Natural killer cell (primary cell): ENCODE results near the gene DRD5. TPM values are rescaled to one million over a fixed set of nuclear protein-coding genes. Genes with fewer than 3 reads are reported as not detected.

Experiments used
- ATAC-seq, 3 donors: fragments of 150-1000 bp in 2 of 3; fragments of 200-7000 bp in 1 of 3; cut with Tn5 transposase; 1 replicate in 1 of 3; 2 replicates in 2 of 3; pipeline ENCODE4 v1.10.0; 2021; ENCODE audit warnings: mild to moderate bottlenecking in 2 of 3, moderate library complexity in 2 of 3
- DNase-seq, 2 donors: peaks; one replicate each; pipeline versions ENCODE4 v3.0.0 to v3.0.0-alpha.2; 2013 to 2021; ENCODE audit warnings: mixed read lengths in 1 of 2
- H3K27ac ChIP-seq: one replicate; pipeline ENCODE4 v1.5.1; 2013; ENCODE audit warnings: mild to moderate bottlenecking, low read length
- H3K27me3 ChIP-seq: one replicate; pipeline ENCODE4 v1.6.1; 2013; ENCODE audit warnings: low read length; ENCODE audit not compliant: control insufficient read depth, insufficient read depth
- H3K36me3 ChIP-seq: one replicate; pipeline ENCODE4 v1.6.1; 2013; ENCODE audit warnings: low read length; ENCODE audit not compliant: control insufficient read depth, insufficient read depth
- H3K4me1 ChIP-seq: one replicate; pipeline ENCODE4 v1.6.1; 2013; ENCODE audit warnings: low read length; ENCODE audit not compliant: control insufficient read depth, insufficient read depth
- H3K4me3 ChIP-seq: one replicate; pipeline ENCODE4 v1.5.1; 2013; ENCODE audit warnings: low read length
- H3K9me3 ChIP-seq: one replicate; pipeline ENCODE4 v1.6.1; 2013; ENCODE audit warnings: low read length; ENCODE audit not compliant: control insufficient read depth, insufficient read depth
- H3K27ac Mint-ChIP-seq, 2 donors: one replicate each; pipeline ENCODE4 v1.8.0; 2022; ENCODE audit warnings: mild to moderate bottlenecking in 2 of 2, mixed read lengths in 2 of 2, moderate library complexity in 1 of 2
- H3K27me3 Mint-ChIP-seq, 2 donors: one replicate each; pipeline ENCODE4 v1.8.0; 2022; ENCODE audit warnings: low read depth in 2 of 2, mixed read lengths in 2 of 2
- H3K36me3 Mint-ChIP-seq: one replicate; pipeline ENCODE4 v1.8.0; 2022; ENCODE audit warnings: mixed read lengths
- H3K4me1 Mint-ChIP-seq, 2 donors: one replicate each; pipeline ENCODE4 v1.8.0; 2022; ENCODE audit warnings: mixed read lengths in 2 of 2
- H3K4me3 Mint-ChIP-seq: one replicate; pipeline ENCODE4 v1.8.0; 2022; ENCODE audit warnings: mild to moderate bottlenecking, moderate library complexity, mixed read lengths
- H3K9me3 Mint-ChIP-seq, 2 donors: one replicate each; pipeline ENCODE4 v1.8.0; 2022; ENCODE audit warnings: mixed read lengths in 2 of 2
- CTCF ChIP-seq: fragments of 200-600 bp; IDR thresholded peaks from one replicate; pipeline ENCODE4 v1.8.0; 2022; ENCODE audit warnings: antibody characterized with exemption
- WGBS: methylation state at CpG from one replicate; pipeline ENCODE4 v1.1.7; 2013; ENCODE audit warnings: missing lambda C conversion rate; ENCODE audit not compliant: insufficient coverage; 5-methylcytosine and 5-hydroxymethylcytosine counted together
- intact Hi-C: fragments of 100-400 bp; cut with micrococcal nuclease; formaldehyde crosslinking; loops from one replicate; pipeline ENCODE4 v1.14.2; 2022
- total RNA-seq, 4 donors: library from RNA; stranded (reverse); fragments of 120-200 nt in 1 of 4; gene quantifications; one replicate each; pipeline versions ENCODE4 v1.2.3 to v1.2.4, GENCODE V29; 2013 to 2022

Gene DRD5
- total RNA-seq, 3 donors from 2014 or later (not counting 1 experiment from before 2014, with no cell fraction given): not detected

- Mint-ChIP-seq H3K4me3 (no peak overlapping the region), H3K27me3 (peaks cover 14 to 49% of the 10 kb centered on the region in 2 donors), H3K4me1 (no peaks in the 10 kb centered on the region), H3K9me3 (no peaks in the 10 kb centered on the region), H3K27ac (no peak overlapping the region), H3K36me3 (no peaks in the 10 kb centered on the region)
- Histone ChIP-seq H3K27ac (no peak overlapping the region), H3K4me3 (no peak overlapping the region), H3K9me3 (no peaks in the 10 kb centered on the region), H3K4me1 (no peaks in the 10 kb centered on the region), H3K27me3 (no peaks in the 10 kb centered on the region), H3K36me3 (no peaks in the 10 kb centered on the region)
- intact Hi-C loops: no loop called here
- DNase-seq (no peak), ATAC-seq (no peak)
- no peak for TF ChIP-seq CTCF
- 69% methylated on average over 4 of the region's 4 CpGs for WGBS
Measured at GRCh38 chr4:9800848-9801247, 19.4 kb downstream of the DRD5 start.

- Histone ChIP-seq H3K4me3 (no peak overlapping the region), H3K9me3 (no peaks in the 10 kb centered on the region), H3K27me3 (no peaks in the 10 kb centered on the region), H3K36me3 (no peaks in the 10 kb centered on the region), H3K4me1 (no peaks in the 10 kb centered on the region), H3K27ac (no peak overlapping the region)
- DNase-seq (no peak), ATAC-seq (no peak)
- Mint-ChIP-seq H3K4me3 (no peak overlapping the region), H3K4me1 (no peaks in the 10 kb centered on the region), H3K36me3 (no peaks in the 10 kb centered on the region), H3K27ac (no peak overlapping the region), H3K27me3 (peaks cover 5 to 45% of the 10 kb centered on the region in 2 donors), H3K9me3 (no peaks in the 10 kb centered on the region)
- intact Hi-C loops: no loop called here
- TF ChIP-seq CTCF: no peak
- 96% methylated on average over 5 of the region's 5 CpGs for WGBS
Measured at GRCh38 chr4:9804918-9805317, 23.5 kb downstream of the DRD5 start.

GRCh38 chr4:9808077-9808476 lies 26.6 kb downstream of the DRD5 start:
- DNase-seq: no peak
- Histone ChIP-seq H3K36me3 (no peaks in the 10 kb centered on the region), H3K9me3 (no peaks in the 10 kb centered on the region), H3K4me1 (no peaks in the 10 kb centered on the region), H3K27ac (no peak overlapping the region), H3K27me3 (no peaks in the 10 kb centered on the region), H3K4me3 (no peak overlapping the region)
- TF ChIP-seq CTCF: no peak
- H3K27me3 Mint-ChIP-seq: peaks cover 12 to 38% of the 10 kb centered on the region in 2 donors
- 74% methylated on average over 5 of the region's 5 CpGs for WGBS
- peaks cover 8 to 9% of the 10 kb centered on the region in 2 donors for H3K4me1 Mint-ChIP-seq
- intact Hi-C loops: no loop called here
- H3K4me3 Mint-ChIP-seq: no peak overlapping the region
- no peaks in the 10 kb centered on the region for H3K36me3 Mint-ChIP-seq
- no peaks in the 10 kb centered on the region for H3K9me3 Mint-ChIP-seq
- H3K27ac Mint-ChIP-seq: no peak overlapping the region
- no peak for ATAC-seq

GRCh38 chr4:9811806-9812205 lies 30.4 kb downstream of the DRD5 start:
- Histone ChIP-seq H3K27me3 (no peaks in the 10 kb centered on the region), H3K27ac (no peak overlapping the region), H3K4me1 (no peaks in the 10 kb centered on the region), H3K9me3 (no peaks in the 10 kb centered on the region), H3K4me3 (no peak overlapping the region), H3K36me3 (no peaks in the 10 kb centered on the region)
- no peak for TF ChIP-seq CTCF
- Mint-ChIP-seq H3K4me3 (no peak overlapping the region), H3K36me3 (no peaks in the 10 kb centered on the region), H3K27me3 (peaks cover 15 to 22% of the 10 kb centered on the region in 2 donors), H3K4me1 (peaks cover 12 to 14% of the 10 kb centered on the region in 2 donors), H3K9me3 (no peaks in the 10 kb centered on the region), H3K27ac (no peak overlapping the region)
- intact Hi-C loops: no loop called here
- 75% methylated on average over 2 of the region's 3 CpGs for WGBS
- ATAC-seq: no peak
- no peak for DNase-seq
